ENCODE results near the gene OSBPL1A. TPM values are rescaled to one million over a fixed set of nuclear protein-coding genes. Genes with fewer than 3 reads are reported as not detected.

The OSBPL1A gene
- total RNA-seq, 1 experiment from 2014 or later, result 53.1 TPM

- peak; percentile 78; the same call in 1 of the 2 replicates for TF ChIP-seq MYBL2 (CRISPR knock-in tag; IDR thresholded peaks at IDR 0.05)
- TF ChIP-seq, protein P1, sequence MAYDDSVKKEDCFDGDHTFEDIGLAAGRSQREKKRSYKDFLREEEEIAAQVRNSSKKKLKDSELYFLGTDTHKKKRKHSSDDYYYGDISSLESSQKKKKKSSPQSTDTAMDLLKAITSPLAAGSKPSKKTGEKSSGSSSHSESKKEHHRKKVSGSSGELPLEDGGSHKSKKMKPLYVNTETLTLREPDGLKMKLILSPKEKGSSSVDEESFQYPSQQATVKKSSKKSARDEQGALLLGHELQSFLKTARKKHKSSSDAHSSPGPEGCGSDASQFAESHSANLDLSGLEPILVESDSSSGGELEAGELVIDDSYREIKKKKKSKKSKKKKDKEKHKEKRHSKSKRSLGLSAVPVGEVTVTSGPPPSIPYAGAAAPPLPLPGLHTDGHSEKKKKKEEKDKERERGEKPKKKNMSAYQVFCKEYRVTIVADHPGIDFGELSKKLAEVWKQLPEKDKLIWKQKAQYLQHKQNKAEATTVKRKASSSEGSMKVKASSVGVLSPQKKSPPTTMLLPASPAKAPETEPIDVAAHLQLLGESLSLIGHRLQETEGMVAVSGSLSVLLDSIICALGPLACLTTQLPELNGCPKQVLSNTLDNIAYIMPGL (CRISPR knock-in tag; IDR thresholded peaks at IDR 0.05), result peak; percentile 59; the same call in 1 of the 2 replicates
- TF ChIP-seq ATF6 (CRISPR knock-in tag; IDR thresholded peaks at IDR 0.05), result no peak
- peak; percentile 44; the same call in 1 of the 2 replicates for TF ChIP-seq E2F4 (CRISPR knock-in tag; IDR thresholded peaks at IDR 0.05; ENCODE audit: borderline replicate concordance, low read depth)
- TF ChIP-seq ARID4B (CRISPR knock-in tag; IDR thresholded peaks at IDR 0.05; ENCODE audit: borderline replicate concordance), result peak; percentile 42; the same call in 1 of the 2 replicates
- TF ChIP-seq, protein P2, sequence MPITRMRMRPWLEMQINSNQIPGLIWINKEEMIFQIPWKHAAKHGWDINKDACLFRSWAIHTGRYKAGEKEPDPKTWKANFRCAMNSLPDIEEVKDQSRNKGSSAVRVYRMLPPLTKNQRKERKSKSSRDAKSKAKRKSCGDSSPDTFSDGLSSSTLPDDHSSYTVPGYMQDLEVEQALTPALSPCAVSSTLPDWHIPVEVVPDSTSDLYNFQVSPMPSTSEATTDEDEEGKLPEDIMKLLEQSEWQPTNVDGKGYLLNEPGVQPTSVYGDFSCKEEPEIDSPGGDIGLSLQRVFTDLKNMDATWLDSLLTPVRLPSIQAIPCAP (CRISPR knock-in tag; IDR thresholded peaks at IDR 0.05), result no peak
- TF ChIP-seq AFF4 (CRISPR knock-in tag; IDR thresholded peaks at IDR 0.05; ENCODE audit: borderline replicate concordance), result 0 out of 2 replicates have a peak, but pooled peaks have one; percentile 74
- TF ChIP-seq ZNF138 (CRISPR knock-in tag; conservative IDR thresholded peaks at IDR 0.05), result peak; percentile 39; the same call in 1 of the 2 replicates
Measured at GRCh38 chr18:24397694-24398368, at the start of gene OSBPL1A (continued).

DNA sequence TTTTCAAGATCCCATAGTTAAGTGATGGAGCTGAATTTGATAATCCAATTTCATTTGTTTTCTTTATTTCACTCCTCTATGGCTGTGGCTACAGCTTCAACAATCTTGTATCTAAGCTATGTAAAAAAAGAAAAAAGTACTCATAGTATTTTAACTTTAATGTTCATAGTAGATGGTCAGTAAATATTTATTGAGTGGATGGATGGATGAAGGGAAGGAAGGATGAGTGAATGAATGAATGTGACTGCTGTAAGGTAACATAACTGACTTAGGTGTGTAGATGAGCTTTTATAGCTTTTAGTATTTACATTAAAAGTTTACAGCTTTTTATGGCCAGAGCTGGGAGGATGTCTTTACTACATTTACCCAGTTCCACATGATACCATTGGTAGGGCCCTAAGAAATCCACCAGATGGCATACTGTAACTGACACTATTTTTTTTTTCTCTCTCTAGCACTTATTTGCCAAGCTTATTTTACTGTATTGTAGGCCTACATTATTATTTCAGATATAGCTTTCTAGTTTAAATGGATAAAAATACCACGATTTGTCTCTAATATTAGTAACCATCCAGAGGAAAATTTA lies 49.4 kb upstream of the OSBPL1A start:
- Mint-ChIP-seq H3K36me3 (peaks cover 45% of the 10 kb centered on the region), H3K27me3 (ENCODE audit: low read depth) (no peaks in the 10 kb centered on the region), H3K27ac (no peak overlapping the region), H3K4me1 (no peaks in the 10 kb centered on the region), H3K9me3 (no peaks in the 10 kb centered on the region), H3K4me3 (no peak overlapping the region)
- ChIA-PET POLR2A (no interaction called here), CTCF (interaction anchor here (0.5 to 2.1 kb wide), 13 partner anchors 11 to 863 kb away, joined by 3 to 21 read pairs (median 4); no protein-coding TSS in a partner anchor)
- ATAC-seq, result no peak
- DNase-seq (ENCODE audit: low spot score), result no peak
- no peak for TF ChIP-seq STAT6 (CRISPR knock-in tag; conservative IDR thresholded peaks at IDR 0.05; ENCODE audit: low read depth)
- no peak for TF ChIP-seq SMAD3 (CRISPR knock-in tag; IDR thresholded peaks at IDR 0.05; ENCODE audit: borderline replicate concordance)
- no peak for TF ChIP-seq FOXP1 (CRISPR knock-in tag; IDR thresholded peaks at IDR 0.05; ENCODE audit: borderline replicate concordance)
- no peak for TF ChIP-seq KAT7 (CRISPR knock-in tag; IDR thresholded peaks at IDR 0.05; ENCODE audit: borderline replicate concordance)
- no peak for TF ChIP-seq PRRX2 (CRISPR knock-in tag; IDR thresholded peaks at IDR 0.05)
- TF ChIP-seq MLX (CRISPR knock-in tag; IDR thresholded peaks at IDR 0.05), result no peak
- no peak for TF ChIP-seq SOX15 (CRISPR knock-in tag; IDR thresholded peaks at IDR 0.05)

All from WTC11 (cell line).